ENCODE results near the gene BRME1.

The BRME1 gene

DNA sequence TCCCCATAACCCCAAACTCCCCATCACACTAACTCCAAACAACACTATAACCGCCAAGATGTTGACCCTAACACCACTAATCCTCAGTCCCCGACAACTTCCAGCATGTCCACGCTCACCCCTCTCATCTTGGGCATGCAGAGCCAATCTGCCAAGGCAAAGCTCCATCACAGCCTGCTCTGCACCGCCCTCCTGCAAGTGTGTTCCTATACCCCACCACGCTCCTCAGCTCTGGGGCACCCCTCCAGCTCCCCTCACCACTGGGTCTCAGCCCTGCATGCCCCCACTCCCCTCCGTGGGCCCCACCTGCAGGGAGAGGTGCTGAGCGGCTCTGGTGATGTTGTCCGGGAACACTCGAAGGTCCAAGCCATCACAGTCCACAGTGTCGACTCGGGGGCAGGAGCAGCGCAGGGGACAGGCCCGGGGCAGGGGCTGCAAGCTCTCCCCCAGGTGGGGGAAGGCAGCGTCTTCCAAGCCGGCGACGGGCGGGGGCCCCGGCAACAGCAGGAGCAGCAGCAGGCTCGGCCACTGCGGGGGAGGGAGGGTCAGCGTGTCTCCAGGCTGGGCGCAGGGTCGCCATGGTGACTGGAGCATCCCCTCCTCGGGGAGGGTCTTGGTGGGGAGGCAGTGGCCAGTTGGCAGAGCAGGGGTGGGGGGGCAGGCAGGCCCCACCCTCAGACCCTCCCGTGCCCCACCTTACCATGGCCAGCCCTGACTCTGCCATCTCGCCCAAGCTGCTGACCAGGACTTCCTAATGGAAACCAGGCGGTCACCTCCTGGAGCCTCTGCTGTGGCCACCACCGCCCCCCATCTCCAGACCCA, 31.8 kb upstream of the BRME1 start:
- H3K4me3 ChIP-seq (ENCODE audit: low read length): peak overlapping the region; percentile 61
- peak overlapping the region; percentile 39 for H3K9ac ChIP-seq (ENCODE audit: low read depth, low read length)
- no peaks in the 10 kb centered on the region for H3K9me3 ChIP-seq (replicated peaks; ENCODE audit: low read length)
- H3K27me3 ChIP-seq (ENCODE audit: control insufficient read depth, insufficient read depth, low read length): peaks cover 4% of the 10 kb centered on the region
- H3K4me2 ChIP-seq (ENCODE audit: low read length): peak overlapping the region; percentile 75
- H3K4me1 ChIP-seq (ENCODE audit: control insufficient read depth, insufficient read depth, low read length): peaks cover 16% of the 10 kb centered on the region
- no peaks in the 10 kb centered on the region for H3K36me3 ChIP-seq (ENCODE audit: insufficient read depth, low read length)

DNA sequence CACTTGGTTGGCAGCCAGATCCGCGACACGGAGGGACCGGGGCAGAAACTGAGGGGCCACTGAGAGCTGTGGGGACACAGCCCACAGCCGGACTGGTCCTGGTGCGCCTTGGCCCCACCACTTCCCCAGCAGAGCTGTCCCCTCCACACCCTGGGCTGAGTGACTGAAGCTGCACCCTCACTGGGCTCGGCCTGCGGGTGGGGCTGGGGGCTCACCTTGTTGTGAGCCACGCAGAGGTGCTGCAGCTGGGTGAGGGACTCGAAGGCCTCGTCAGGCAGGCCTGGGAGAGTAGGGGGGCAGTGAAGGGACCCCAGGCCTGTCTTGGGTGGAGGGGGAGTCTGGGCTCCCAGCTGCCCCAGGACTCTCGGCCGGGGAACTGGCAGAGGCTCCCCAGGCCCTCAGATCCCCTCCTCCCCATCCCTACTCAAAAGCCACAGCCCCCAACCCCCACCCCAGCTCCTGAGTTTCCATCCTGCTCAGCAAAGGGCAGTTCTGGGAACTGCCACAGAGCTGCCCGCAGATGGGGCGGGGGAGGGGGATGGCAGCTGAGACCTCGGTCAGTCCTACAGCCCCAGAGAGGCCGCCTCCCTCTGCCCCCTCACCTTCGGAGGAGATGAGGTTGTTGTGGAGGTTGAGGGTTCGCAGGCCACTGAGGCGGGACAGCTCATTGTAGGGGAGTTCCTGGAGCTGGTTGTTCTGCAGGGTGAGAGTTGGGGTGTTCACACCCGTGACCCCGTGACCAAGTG, 30.0 kb upstream of the BRME1 start:
- H3K4me2 ChIP-seq (ENCODE audit: low read length): no peak overlapping the region
- no peaks in the 10 kb centered on the region for H3K9me3 ChIP-seq (replicated peaks; ENCODE audit: low read length)
- H3K36me3 ChIP-seq (ENCODE audit: insufficient read depth, low read length): no peaks in the 10 kb centered on the region
- no peak overlapping the region for H3K9ac ChIP-seq (ENCODE audit: low read depth, low read length)
- H3K4me1 ChIP-seq (ENCODE audit: control insufficient read depth, insufficient read depth, low read length): peaks cover 16% of the 10 kb centered on the region
- no peak overlapping the region for H3K4me3 ChIP-seq (ENCODE audit: low read length)
- peaks cover 4% of the 10 kb centered on the region for H3K27me3 ChIP-seq (ENCODE audit: control insufficient read depth, insufficient read depth, low read length)

DNA sequence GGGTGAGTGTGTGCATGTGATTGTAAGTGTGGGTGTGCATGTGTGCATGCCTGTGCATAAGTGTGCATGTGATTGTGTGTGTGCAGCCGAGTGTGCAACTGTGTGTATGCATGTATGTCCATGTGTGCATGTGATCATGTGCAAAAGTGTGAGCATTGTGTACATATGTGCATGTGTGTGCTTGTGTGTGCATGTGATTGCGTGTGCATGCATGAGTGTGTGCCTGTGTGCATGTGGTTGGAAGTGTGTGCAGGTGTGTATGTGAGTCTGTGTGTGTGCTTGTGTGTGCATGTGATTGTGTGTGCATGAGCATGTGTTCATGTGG, 28.8 kb upstream of the BRME1 start:
- no peaks in the 10 kb centered on the region for H3K9me3 ChIP-seq (replicated peaks; ENCODE audit: low read length)
- peaks cover 4% of the 10 kb centered on the region for H3K36me3 ChIP-seq (ENCODE audit: insufficient read depth, low read length)
- H3K4me3 ChIP-seq (ENCODE audit: low read length): no peak overlapping the region
- H3K9ac ChIP-seq (ENCODE audit: low read depth, low read length): no peak overlapping the region
- H3K4me2 ChIP-seq (ENCODE audit: low read length): no peak overlapping the region
- H3K27me3 ChIP-seq (ENCODE audit: control insufficient read depth, insufficient read depth, low read length): peaks cover 4% of the 10 kb centered on the region
- H3K4me1 ChIP-seq (ENCODE audit: control insufficient read depth, insufficient read depth, low read length): peaks cover 16% of the 10 kb centered on the region

DNA sequence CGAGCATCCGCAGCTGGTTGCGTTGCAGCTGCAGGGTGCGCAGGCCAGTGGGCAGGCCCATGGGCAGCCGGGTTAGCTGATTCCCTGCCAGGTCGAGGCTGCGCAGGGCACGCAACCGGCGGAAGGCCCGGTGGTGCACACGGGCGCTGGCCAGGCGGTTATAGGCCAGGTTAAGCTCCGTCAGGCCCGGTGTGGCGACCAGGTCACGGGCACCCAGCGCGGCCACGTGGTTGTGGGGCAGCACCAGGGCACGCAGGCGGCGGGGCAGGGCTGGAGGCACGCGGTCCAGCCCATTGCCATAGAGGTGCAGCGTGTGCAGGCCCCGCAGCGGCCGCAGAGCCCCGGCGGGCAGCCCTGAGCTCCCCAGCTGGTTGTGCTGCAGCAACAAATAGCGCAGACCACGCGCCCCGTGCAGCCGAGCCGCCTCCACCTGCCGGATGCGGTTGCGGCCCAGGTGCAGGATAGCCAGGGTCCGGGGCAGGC, 27.0 kb upstream of the BRME1 start:
- peaks cover 7% of the 10 kb centered on the region for H3K4me1 ChIP-seq (ENCODE audit: control insufficient read depth, insufficient read depth, low read length)
- no peak overlapping the region for H3K9ac ChIP-seq (ENCODE audit: low read depth, low read length)
- peaks cover 9% of the 10 kb centered on the region for H3K36me3 ChIP-seq (ENCODE audit: insufficient read depth, low read length)
- peaks cover 4% of the 10 kb centered on the region for H3K27me3 ChIP-seq (ENCODE audit: control insufficient read depth, insufficient read depth, low read length)
- H3K4me3 ChIP-seq (ENCODE audit: low read length): no peak overlapping the region
- no peak overlapping the region for H3K4me2 ChIP-seq (ENCODE audit: low read length)
- no peaks in the 10 kb centered on the region for H3K9me3 ChIP-seq (replicated peaks; ENCODE audit: low read length)

DNA sequence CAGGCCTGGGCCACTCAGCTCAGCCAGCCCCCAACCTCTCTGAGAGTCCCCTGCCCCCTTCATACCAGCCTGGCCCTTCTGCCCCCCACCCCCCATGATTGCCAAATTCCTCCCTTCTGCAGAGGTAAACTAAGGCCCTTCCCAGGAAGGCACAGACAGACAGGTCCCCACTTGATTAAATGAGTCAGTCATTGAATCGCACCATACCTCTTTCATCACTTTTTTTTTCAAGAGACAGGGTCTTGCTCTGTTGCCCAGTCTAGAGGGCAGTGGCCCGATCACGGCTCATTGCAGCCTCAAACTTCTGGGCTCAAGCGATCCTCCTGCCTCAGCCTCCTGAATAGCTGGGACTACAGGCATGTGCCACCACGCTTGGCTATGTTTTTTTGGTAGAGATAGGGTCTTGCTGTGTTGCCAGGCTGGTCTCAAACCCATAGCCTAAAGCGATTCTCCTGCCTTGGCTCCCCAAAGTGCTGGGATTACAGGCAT, 26.3 kb upstream of the BRME1 start:
- H3K4me2 ChIP-seq (ENCODE audit: low read length): no peak overlapping the region
- H3K27me3 ChIP-seq (ENCODE audit: control insufficient read depth, insufficient read depth, low read length): peaks cover 4% of the 10 kb centered on the region
- no peak overlapping the region for H3K9ac ChIP-seq (ENCODE audit: low read depth, low read length)
- peaks cover 12% of the 10 kb centered on the region for H3K36me3 ChIP-seq (ENCODE audit: insufficient read depth, low read length)
- H3K4me1 ChIP-seq (ENCODE audit: control insufficient read depth, insufficient read depth, low read length): no peaks in the 10 kb centered on the region
- H3K4me3 ChIP-seq (ENCODE audit: low read length): no peak overlapping the region
- H3K9me3 ChIP-seq (replicated peaks; ENCODE audit: low read length): no peaks in the 10 kb centered on the region

GRCh38 chr19:13931391-13932148, 25.7 kb upstream of the BRME1 start:
- Histone ChIP-seq H3K9me3 (replicated peaks; ENCODE audit: low read length) (no peaks in the 10 kb centered on the region), H3K27me3 (ENCODE audit: control insufficient read depth, insufficient read depth, low read length) (peaks cover 4% of the 10 kb centered on the region), H3K4me2 (ENCODE audit: low read length) (no peak overlapping the region), H3K4me3 (ENCODE audit: low read length) (no peak overlapping the region), H3K36me3 (ENCODE audit: insufficient read depth, low read length) (peaks cover 17% of the 10 kb centered on the region), H3K9ac (ENCODE audit: low read depth, low read length) (no peak overlapping the region), H3K4me1 (ENCODE audit: control insufficient read depth, insufficient read depth, low read length) (no peaks in the 10 kb centered on the region)

GRCh38 chr19:13930402-13930801, 24.5 kb upstream of the BRME1 start:
- Histone ChIP-seq H3K4me2 (ENCODE audit: low read length) (no peak overlapping the region), H3K4me3 (ENCODE audit: low read length) (no peak overlapping the region), H3K36me3 (ENCODE audit: insufficient read depth, low read length) (peaks cover 17% of the 10 kb centered on the region), H3K9ac (ENCODE audit: low read depth, low read length) (no peak overlapping the region), H3K27me3 (ENCODE audit: control insufficient read depth, insufficient read depth, low read length) (peaks cover 4% of the 10 kb centered on the region), H3K4me1 (ENCODE audit: control insufficient read depth, insufficient read depth, low read length) (no peaks in the 10 kb centered on the region), H3K9me3 (replicated peaks; ENCODE audit: low read length) (no peaks in the 10 kb centered on the region)

- Histone ChIP-seq H3K4me1 (ENCODE audit: control insufficient read depth, insufficient read depth, low read length) (no peaks in the 10 kb centered on the region), H3K9ac (ENCODE audit: low read depth, low read length) (no peak overlapping the region), H3K4me3 (ENCODE audit: low read length) (no peak overlapping the region), H3K36me3 (ENCODE audit: insufficient read depth, low read length) (peaks cover 17% of the 10 kb centered on the region), H3K4me2 (ENCODE audit: low read length) (no peak overlapping the region), H3K27me3 (ENCODE audit: control insufficient read depth, insufficient read depth, low read length) (peaks cover 4% of the 10 kb centered on the region), H3K9me3 (replicated peaks; ENCODE audit: low read length) (no peaks in the 10 kb centered on the region)
These were observed 24.0 kb upstream of the BRME1 start for GRCh38 chr19:13929956-13930355.

- no peak overlapping the region for H3K9ac ChIP-seq (ENCODE audit: low read depth, low read length)
- no peaks in the 10 kb centered on the region for H3K4me1 ChIP-seq (ENCODE audit: control insufficient read depth, insufficient read depth, low read length)
- peaks cover 17% of the 10 kb centered on the region for H3K36me3 ChIP-seq (ENCODE audit: insufficient read depth, low read length)
- H3K27me3 ChIP-seq (ENCODE audit: control insufficient read depth, insufficient read depth, low read length): peaks cover 4% of the 10 kb centered on the region
- H3K9me3 ChIP-seq (replicated peaks; ENCODE audit: low read length): no peaks in the 10 kb centered on the region
- no peak overlapping the region for H3K4me3 ChIP-seq (ENCODE audit: low read length)
- no peak overlapping the region for H3K4me2 ChIP-seq (ENCODE audit: low read length)
These were observed 23.4 kb upstream of the BRME1 start for GRCh38 chr19:13929340-13929739.

DNA sequence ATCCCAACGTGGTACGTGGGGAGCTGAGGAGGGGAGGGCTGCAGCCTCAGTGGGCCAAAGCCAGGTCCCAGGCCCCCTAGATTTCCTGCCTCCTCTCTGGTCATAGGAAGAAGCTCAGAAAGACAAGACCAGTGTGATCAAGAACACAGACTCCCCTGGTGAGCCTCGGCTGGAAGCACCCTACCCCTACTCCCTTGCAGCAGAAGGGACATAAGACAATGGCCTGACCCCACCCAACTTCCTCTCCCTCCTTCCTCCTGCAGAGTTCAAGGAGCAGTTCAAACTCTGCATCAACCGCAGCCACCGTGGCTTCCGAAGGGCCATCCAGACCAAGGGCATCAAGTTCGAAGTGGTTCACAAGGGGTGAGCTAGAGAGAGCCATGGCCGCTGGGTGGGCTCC, 20.8 kb upstream of the BRME1 start:
- Histone ChIP-seq H3K4me3 (ENCODE audit: low read length) (no peak overlapping the region), H3K27me3 (ENCODE audit: control insufficient read depth, insufficient read depth, low read length) (no peaks in the 10 kb centered on the region), H3K9ac (ENCODE audit: low read depth, low read length) (no peak overlapping the region), H3K4me2 (ENCODE audit: low read length) (no peak overlapping the region), H3K4me1 (ENCODE audit: control insufficient read depth, insufficient read depth, low read length) (no peaks in the 10 kb centered on the region), H3K9me3 (replicated peaks; ENCODE audit: low read length) (no peaks in the 10 kb centered on the region), H3K36me3 (ENCODE audit: insufficient read depth, low read length) (peaks cover 27% of the 10 kb centered on the region)

GRCh38 chr19:13926010-13926409, 20.1 kb upstream of the BRME1 start:
- no peaks in the 10 kb centered on the region for H3K4me1 ChIP-seq (ENCODE audit: control insufficient read depth, insufficient read depth, low read length)
- H3K4me3 ChIP-seq (ENCODE audit: low read length): no peak overlapping the region
- no peaks in the 10 kb centered on the region for H3K9me3 ChIP-seq (replicated peaks; ENCODE audit: low read length)
- no peak overlapping the region for H3K9ac ChIP-seq (ENCODE audit: low read depth, low read length)
- H3K27me3 ChIP-seq (ENCODE audit: control insufficient read depth, insufficient read depth, low read length): no peaks in the 10 kb centered on the region
- no peak overlapping the region for H3K4me2 ChIP-seq (ENCODE audit: low read length)
- peaks cover 34% of the 10 kb centered on the region for H3K36me3 ChIP-seq (ENCODE audit: insufficient read depth, low read length)

All from skeletal muscle satellite cell (primary cell).